Activated naive CD4-positive, alpha-beta T cell treated with anti-CD3 and anti-CD28 coated beads for 36 hours (primary cell): ENCODE measurements around the gene ZNF213. TPM values are rescaled to one million over a fixed set of nuclear protein-coding genes. Genes with fewer than 3 reads are reported as not detected.
"Not testable (repeated sequence)": the region's sequence is repeated elsewhere in the genome, so short reads cannot be mapped to it uniquely, and the experiment has no call there.

Experiments used
- CTCF ChIA-PET: fragments of 350-600 bp; sonication (Branson Sonifier 250); formaldehyde crosslinking; loops from one replicate; lab custom pipeline; 2021; ENCODE audit warnings: antibody characterized with exemption; lab: Charles Lee
- DNase-seq: peaks from one replicate; pipeline ENCODE4 v3.0.0-alpha.2; 2020
- H3K27ac Mint-ChIP-seq: one replicate; pipeline ENCODE4 v1.8.0; 2021; ENCODE audit warnings: mild to moderate bottlenecking, mixed read lengths
- H3K27me3 Mint-ChIP-seq: one replicate; pipeline ENCODE4 v1.8.0; 2021; ENCODE audit warnings: low read depth, mixed read lengths
- H3K36me3 Mint-ChIP-seq: one replicate; pipeline ENCODE4 v1.8.0; 2021; ENCODE audit warnings: low read depth, mixed read lengths
- H3K4me1 Mint-ChIP-seq: one replicate; pipeline ENCODE4 v1.8.0; 2021; ENCODE audit warnings: low read depth, mixed read lengths
- H3K4me3 Mint-ChIP-seq: one replicate; pipeline ENCODE4 v1.8.0; 2021; ENCODE audit warnings: mild to moderate bottlenecking, moderate library complexity, mixed read lengths
- H3K9me3 Mint-ChIP-seq: one replicate; pipeline ENCODE4 v1.8.0; 2021; ENCODE audit warnings: mixed read lengths
- intact Hi-C: fragments of 100-400 bp; cut with micrococcal nuclease; formaldehyde crosslinking; loops from one replicate; pipeline ENCODE4 v1.15.1; 2023
- total RNA-seq, 2 experiments: library from RNA; stranded (reverse); gene quantifications; one replicate each; pipeline ENCODE4 v1.2.3, GENCODE V29; 2021

ZNF213 gene
- total RNA-seq, 2 experiments from 2014 or later = 6.1 to 6.5 TPM

- H3K4me3 Mint-ChIP-seq, H3K9me3 Mint-ChIP-seq, intact Hi-C loops, DNase-seq, H3K27ac Mint-ChIP-seq, H3K36me3 Mint-ChIP-seq: not testable (repeated sequence)
- H3K27me3 Mint-ChIP-seq = peaks cover 25% of the 10 kb centered on the region
- CTCF ChIA-PET = interaction anchor here (1.0 to 2.8 kb wide), 5 partner anchors 18 to 130 kb away, joined by 3 to 37 read pairs (median 5); partner anchors contain the start of gene ZNF213
- H3K4me1 Mint-ChIP-seq = peaks cover 33% of the 10 kb centered on the region
Measured at GRCh38 chr16:3168729-3169128, 33.9 kb downstream of the ZNF213 start.

GRCh38 chr16:3170440-3171180, 35.8 kb downstream of the ZNF213 start:
- Mint-ChIP-seq H3K27me3 (peaks cover 41% of the 10 kb centered on the region), H3K9me3 (no peaks in the 10 kb centered on the region), H3K27ac (peak overlapping the region; percentile 66), H3K36me3 (no peaks in the 10 kb centered on the region), H3K4me1 (peaks cover 41% of the 10 kb centered on the region), H3K4me3 (peak overlapping the region; percentile 63)
- CTCF ChIA-PET = interaction anchor here (0.5 to 2.6 kb wide), 8 partner anchors 13 to 378 kb away, joined by 3 to 11 read pairs (median 4); partner anchors contain the start of genes OR1F1 and ZNF213
- DNase-seq = peak; percentile 65
- intact Hi-C loops = loop anchor here (1.0 to 2.0 kb wide), 4 partner anchors 20 to 330 kb away; partner anchors contain the start of gene CLUAP1

- CTCF ChIA-PET = interaction anchor here (0.6 to 2.6 kb wide), 8 partner anchors 12 to 378 kb away, joined by 3 to 11 read pairs (median 4); partner anchors contain the start of genes OR1F1, ZNF213 and ZSCAN10
- Mint-ChIP-seq H3K4me1 (peaks cover 40% of the 10 kb centered on the region), H3K9me3 (no peaks in the 10 kb centered on the region), H3K4me3 (peak overlapping the region; percentile 63), H3K27me3 (peaks cover 46% of the 10 kb centered on the region), H3K27ac (peak overlapping the region; percentile 66), H3K36me3 (no peaks in the 10 kb centered on the region)
- intact Hi-C loops = loop anchor here (1.0 to 2.0 kb wide), 4 partner anchors 21 to 329 kb away; partner anchors contain the start of gene CLUAP1
- peak; percentile 84 for DNase-seq
Measured at GRCh38 chr16:3171181-3171854, 36.5 kb downstream of the ZNF213 start.

- Mint-ChIP-seq H3K27ac (peak overlapping the region; percentile 66), H3K4me1 (peaks cover 40% of the 10 kb centered on the region), H3K36me3 (no peaks in the 10 kb centered on the region), H3K4me3 (peak overlapping the region; percentile 63), H3K27me3 (peaks cover 49% of the 10 kb centered on the region), H3K9me3 (no peaks in the 10 kb centered on the region)
- DNase-seq = peak; percentile 81
- intact Hi-C loops = loop anchor here (1.0 to 2.0 kb wide), 4 partner anchors 22 to 329 kb away; partner anchors contain the start of gene CLUAP1
- CTCF ChIA-PET = interaction anchor here (0.7 to 2.6 kb wide), 10 partner anchors 9 to 144 kb away, joined by 3 to 11 read pairs (median 4); partner anchors contain the start of genes OR1F1, ZNF213 and ZSCAN10
Measured at GRCh38 chr16:3171855-3172593, 37.2 kb downstream of the ZNF213 start.

GRCh38 chr16:3173892-3174617, 39.2 kb downstream of the ZNF213 start:
- CTCF ChIA-PET = interaction anchor here (0.6 to 2.0 kb wide), 3 partner anchors 42 to 118 kb away, joined by 3 to 12 read pairs (median 3); no protein-coding TSS in a partner anchor
- Mint-ChIP-seq H3K4me3 (peak overlapping the region; percentile 70), H3K27ac (peak overlapping the region; percentile 50), H3K27me3 (peaks cover 57% of the 10 kb centered on the region), H3K4me1 (peaks cover 40% of the 10 kb centered on the region), H3K36me3 (no peaks in the 10 kb centered on the region), H3K9me3 (no peaks in the 10 kb centered on the region)
- intact Hi-C loops = no loop called here
- peak; percentile 62 for DNase-seq

- Mint-ChIP-seq H3K27ac (peak overlapping the region; percentile 50), H3K36me3 (no peaks in the 10 kb centered on the region), H3K4me3 (peak overlapping the region; percentile 70), H3K27me3 (peaks cover 56% of the 10 kb centered on the region), H3K4me1 (peaks cover 40% of the 10 kb centered on the region), H3K9me3 (no peaks in the 10 kb centered on the region)
- no peak for DNase-seq
- intact Hi-C loops = no loop called here
- CTCF ChIA-PET = interaction anchor here (1.2 to 2.0 kb wide), 2 partner anchors 43 to 45 kb away, joined by 3 to 12 read pairs; no protein-coding TSS in a partner anchor
Measured at GRCh38 chr16:3174618-3175148, 39.9 kb downstream of the ZNF213 start.

- DNase-seq = peak; percentile 70
- no peaks in the 10 kb centered on the region for H3K9me3 Mint-ChIP-seq
- peak overlapping the region; percentile 29 for H3K4me3 Mint-ChIP-seq
- peak overlapping the region; percentile 30 for H3K27ac Mint-ChIP-seq
- H3K27me3 Mint-ChIP-seq = peaks cover 60% of the 10 kb centered on the region
- CTCF ChIA-PET = interaction anchor here (0.6 kb wide), 1 partner anchor 13 kb away, joined by 5 read pairs; no protein-coding TSS in a partner anchor
- no peaks in the 10 kb centered on the region for H3K36me3 Mint-ChIP-seq
- H3K4me1 Mint-ChIP-seq = peaks cover 39% of the 10 kb centered on the region
- intact Hi-C loops = no loop called here
Measured at GRCh38 chr16:3175157-3176093, 40.6 kb downstream of the ZNF213 start.

- CTCF ChIA-PET = no interaction called here
- Mint-ChIP-seq H3K27me3 (peaks cover 69% of the 10 kb centered on the region), H3K4me3 (no peak overlapping the region), H3K9me3 (no peaks in the 10 kb centered on the region), H3K27ac (no peak overlapping the region), H3K36me3 (peaks cover 1% of the 10 kb centered on the region), H3K4me1 (peaks cover 24% of the 10 kb centered on the region)
- intact Hi-C loops = loop anchor here (5.0 kb wide), 1 partner anchor 128 kb away; the partner anchor contains the start of genes TIGD7 and ZNF75A
- DNase-seq = no peak
Measured at GRCh38 chr16:3179651-3180050, 44.8 kb downstream of the ZNF213 start.

GRCh38 chr16:3180445-3180878, 45.6 kb downstream of the ZNF213 start:
- CTCF ChIA-PET = no interaction called here
- H3K9me3 Mint-ChIP-seq = no peaks in the 10 kb centered on the region
- H3K4me1 Mint-ChIP-seq = peaks cover 17% of the 10 kb centered on the region
- H3K27ac Mint-ChIP-seq = no peak overlapping the region
- intact Hi-C loops = loop anchor here (5.0 kb wide), 1 partner anchor 127 kb away; the partner anchor contains the start of genes TIGD7 and ZNF75A
- peak; percentile 20 for DNase-seq
- H3K36me3 Mint-ChIP-seq = peaks cover 1% of the 10 kb centered on the region
- H3K27me3 Mint-ChIP-seq = peaks cover 62% of the 10 kb centered on the region
- H3K4me3 Mint-ChIP-seq = no peak overlapping the region

GRCh38 chr16:3182293-3182607, 47.4 kb downstream of the ZNF213 start:
- H3K9me3 Mint-ChIP-seq, H3K27ac Mint-ChIP-seq, DNase-seq, H3K36me3 Mint-ChIP-seq: not testable (repeated sequence)
- CTCF ChIA-PET = interaction anchor here (2.0 kb wide), 1 partner anchor 31 kb away, joined by 6 read pairs; no protein-coding TSS in a partner anchor
- intact Hi-C loops = loop anchor here (2.0 to 5.0 kb wide), 2 partner anchors 125 to 277 kb away; partner anchors contain the start of genes TIGD7 and ZNF75A
- Mint-ChIP-seq H3K27me3 (peaks cover 58% of the 10 kb centered on the region), H3K4me1 (peaks cover 18% of the 10 kb centered on the region), H3K4me3 (peak overlapping the region; percentile 81)
